IMR-90 (cell line): Measurements from ENCODE around the gene INPP5B. TPM values are rescaled to one million over a fixed set of nuclear protein-coding genes. Genes with fewer than 3 reads are reported as not detected.
"Not testable (repeated sequence)": the region's sequence is repeated elsewhere in the genome, so short reads cannot be mapped to it uniquely, and the experiment has no call there.

Experiments used
- ATAC-seq: fragments of 200-7000 bp; cut with Tn5 transposase; 2 replicates; pipeline ENCODE4 v1.9.1; 2020; ENCODE audit warnings: low read depth, mild to moderate bottlenecking, moderate library complexity
- BruUV-seq: library from RNA; stranded (reverse); fragments of 400-500 nt; replicated peaks from 2 replicates; lab custom pipeline; 2021; lab: Mats Ljungman, UMichigan
- CTCF ChIA-PET: fragments of 300-600 bp; formaldehyde crosslinking; extraction: SDS; loops from one replicate; lab custom pipeline; 2021; ENCODE audit warnings: antibody characterized with exemption; lab: Yijun Ruan, JAX
- POLR2A ChIA-PET: fragments of 300-600 bp; sonication (Branson Sonifier 250); formaldehyde crosslinking; loops from one replicate; lab custom pipeline; 2022; ENCODE audit warnings: antibody characterized with exemption; ENCODE audit not compliant: unreplicated experiment; lab: Charles Lee
- DNase-seq: peaks from one replicate; pipeline ENCODE4 v3.0.0; 2013
- H2AFZ ChIP-seq: replicated peaks from 2 replicates; pipeline ENCODE3; 2013; ENCODE audit warnings: low read length, mild to moderate bottlenecking; ENCODE audit not compliant: poor library complexity
- H2AK5ac ChIP-seq: 2 replicates; pipeline ENCODE4 v1.6.1; 2013; ENCODE audit warnings: low read depth, low read length, inconsistent platforms
- H2AK9ac ChIP-seq: replicated peaks from 2 replicates; pipeline ENCODE3; 2013; ENCODE audit warnings: mild to moderate bottlenecking, low read depth, low read length, moderate library complexity; ENCODE audit not compliant: poor library complexity
- H2BK120ac ChIP-seq: 2 replicates; pipeline ENCODE4 v1.6.1; 2013; ENCODE audit warnings: low read depth, low read length, inconsistent platforms
- H2BK15ac ChIP-seq: 3 replicates; pipeline ENCODE4 v1.6.1; 2013; ENCODE audit warnings: low read depth, low read length, inconsistent platforms
- H2BK20ac ChIP-seq: 2 replicates; pipeline ENCODE4 v1.6.1; 2013; ENCODE audit warnings: low read depth, mild to moderate bottlenecking, inconsistent platforms, low read length, moderate library complexity
- H2BK5ac ChIP-seq: 2 replicates; pipeline ENCODE4 v1.6.1; 2013; ENCODE audit warnings: mild to moderate bottlenecking, low read depth, low read length, inconsistent platforms; ENCODE audit not compliant: poor library complexity, severe bottlenecking
- H3K14ac ChIP-seq: replicated peaks from 2 replicates; pipeline ENCODE4 v1.6.1; 2013; ENCODE audit warnings: low read depth, low read length, inconsistent platforms
- H3K18ac ChIP-seq: 2 replicates; pipeline ENCODE4 v1.6.1; 2013; ENCODE audit warnings: low read depth, low read length, control low read depth
- H3K23ac ChIP-seq: 2 replicates; pipeline ENCODE4 v1.6.1; 2013; ENCODE audit warnings: low read depth, low read length, inconsistent platforms
- H3K27ac ChIP-seq: 2 replicates; pipeline ENCODE4 v1.5.1; 2013; ENCODE audit warnings: mild to moderate bottlenecking, control low read depth, low read length; ENCODE audit not compliant: insufficient read depth
- H3K27me3 ChIP-seq: 2 replicates; pipeline ENCODE4 v1.6.1; 2013; ENCODE audit warnings: low read length; ENCODE audit not compliant: control insufficient read depth, insufficient read depth
- H3K36me3 ChIP-seq: 2 replicates; pipeline ENCODE4 v1.6.1; 2013; ENCODE audit warnings: low read length, mixed read lengths; ENCODE audit not compliant: control insufficient read depth, insufficient read depth
- H3K4ac ChIP-seq: 2 replicates; pipeline ENCODE4 v1.6.1; 2013; ENCODE audit warnings: low read depth, low read length, inconsistent platforms
- H3K4me1 ChIP-seq: 2 replicates; pipeline ENCODE4 v1.6.1; 2013; ENCODE audit warnings: low read length, mixed read lengths; ENCODE audit not compliant: control insufficient read depth, insufficient read depth
- H3K4me2 ChIP-seq: 2 replicates; pipeline ENCODE4 v1.6.1; 2013; ENCODE audit warnings: low read depth, mild to moderate bottlenecking, control low read depth, low read length, moderate library complexity
- H3K4me3 ChIP-seq: 2 replicates; pipeline ENCODE4 v1.5.1; 2013; ENCODE audit warnings: low read depth, mild to moderate bottlenecking, control low read depth, low read length, moderate library complexity; ENCODE audit not compliant: insufficient read depth
- H3K56ac ChIP-seq: 2 replicates; pipeline ENCODE4 v1.6.1; 2013; ENCODE audit warnings: low read length, inconsistent platforms; ENCODE audit not compliant: insufficient read depth; ENCODE audit errors: extremely low read depth
- H3K79me1 ChIP-seq, 2 experiments: 2 replicates each; pipeline ENCODE4 v1.6.1; 2013; ENCODE audit warnings: low read length in 2 of 2, inconsistent platforms in 1 of 2, low read depth in 1 of 2
- H3K9ac ChIP-seq: 2 replicates; pipeline ENCODE4 v1.6.1; 2013; ENCODE audit warnings: low read depth, low read length, control low read depth
- H3K9me1 ChIP-seq: 2 replicates; pipeline ENCODE4 v1.6.1; 2013; ENCODE audit warnings: low read length, inconsistent platforms; ENCODE audit not compliant: insufficient read depth
- H3K9me3 ChIP-seq: 2 replicates; pipeline ENCODE4 v1.6.1; 2013; ENCODE audit warnings: low read length; ENCODE audit not compliant: control insufficient read depth, insufficient read depth
- H4K20me1 ChIP-seq: 2 replicates; pipeline ENCODE4 v1.6.1; 2013; ENCODE audit warnings: low read length, inconsistent platforms; ENCODE audit not compliant: insufficient read depth
- H4K5ac ChIP-seq: 2 replicates; pipeline ENCODE4 v1.6.1; 2013; ENCODE audit warnings: mild to moderate bottlenecking, low read depth, low read length, control low read depth
- H4K8ac ChIP-seq, 2 experiments: 2 replicates each; pipeline ENCODE4 v1.6.1; 2013; ENCODE audit warnings: low read depth in 2 of 2, low read length in 2 of 2, control low read depth in 1 of 2, inconsistent platforms in 1 of 2
- H4K91ac ChIP-seq: 2 replicates; pipeline ENCODE4 v1.6.1; 2013; ENCODE audit warnings: low read depth, low read length, inconsistent platforms; ENCODE audit not compliant: insufficient read depth
- WGBS, 2 experiments: methylation state at CpG; one replicate each; pipeline versions ENCODE4 v1.1.5 to v1.1.7; 2013; ENCODE audit warnings: missing lambda C conversion rate in 2 of 2; ENCODE audit not compliant: insufficient read length in 1 of 2; ENCODE audit errors: extremely low coverage in 2 of 2; 5-methylcytosine and 5-hydroxymethylcytosine counted together
- dilution Hi-C: fragments of 300-500 bp; cut with HindIII; formaldehyde crosslinking; loops from one replicate; pipeline ENCODE4 v1.14.3; 2018; ENCODE audit warnings: low sequenced_read_pairs; ENCODE audit not compliant: unreplicated experiment
- in situ Hi-C: fragments of 300-500 bp; cut with MboI; formaldehyde crosslinking; loops from 3 replicates; pipeline ENCODE4 v1.14.3; 2019; ENCODE audit warnings: low sequenced_read_pairs, inconsistent platforms, mixed read lengths
- intact Hi-C: fragments of 100-400 bp; cut with micrococcal nuclease; formaldehyde crosslinking; loops from 2 replicates; pipeline ENCODE4 v1.10.0; 2022
- polyA plus RNA-seq, 3 experiments: library from polyadenylated mRNA; depleted of rRNA; stranded (reverse); fragments of >200 nt; gene quantifications; 2 replicates each; pipeline ENCODE4 v1.2.3, GENCODE V29; 2012; ENCODE audit warnings: low replicate concordance in 1 of 3
- total RNA-seq: library from RNA; depleted of rRNA; stranded (reverse); fragments of >200 nt; gene quantifications from 2 replicates; pipeline ENCODE4 v1.2.3, GENCODE V29; 2012

INPP5B gene
- total and polyA plus RNA-seq, 2 of the 4 experiments (the other 2 are of a cell fraction) = 9.4 to 20.4 TPM

- 100% methylated on average over 3 of the region's 12 CpGs; no CpG with 5 or more reads in 1 of the 2 experiments for WGBS, 2 experiments
- H3K4me3 ChIP-seq, H3K9me3 ChIP-seq, H3K56ac ChIP-seq, H3K23ac ChIP-seq, H2BK20ac ChIP-seq, H3K4me2 ChIP-seq, H3K14ac ChIP-seq, H4K5ac ChIP-seq, CTCF ChIA-PET, H3K9ac ChIP-seq, H4K91ac ChIP-seq, POLR2A ChIA-PET, H3K4me1 ChIP-seq, H3K4ac ChIP-seq, DNase-seq, H3K9me1 ChIP-seq, H2AK5ac ChIP-seq, H2BK120ac ChIP-seq, H4K20me1 ChIP-seq, dilution Hi-C loops, H3K18ac ChIP-seq, H4K8ac ChIP-seq, H2AFZ ChIP-seq, in situ Hi-C loops, intact Hi-C loops, BruUV-seq, ATAC-seq, H2AK9ac ChIP-seq, H3K27ac ChIP-seq, H2BK15ac ChIP-seq, H3K27me3 ChIP-seq, H2BK5ac ChIP-seq: not testable (repeated sequence)
- Histone ChIP-seq H3K36me3 (peaks cover 42% of the 10 kb centered on the region), H3K79me1 (peaks cover 3 to 10% of the 10 kb centered on the region in 2 experiments; a peak in 3 of 4 replicates)
Measured at GRCh38 chr1:37964106-37964505, 17.3 kb upstream of the INPP5B start.
